COR-L47 (cell line): Measurements from ENCODE around the gene TCF12.
"Not testable (repeated sequence)": the region's sequence is repeated elsewhere in the genome, so short reads cannot be mapped to it uniquely, and the experiment has no call there.

ENCODE experiments used
- DNase-seq: peaks from one replicate; lab custom pipeline; 2025; lab: John Stamatoyannopoulos, UW

The TCF12 gene

GRCh38 chr15:56916825-56917477 lies 1.5 kb upstream of the TCF12 start:
- DNase-seq, result no peak

- peak; percentile 28 for DNase-seq
Observed at GRCh38 chr15:56917652-56918045, 795 bp upstream of the TCF12 start.

- peak; percentile 36 for DNase-seq
Observed at GRCh38 chr15:56919031-56919608, 676 bp downstream of the TCF12 start.

GRCh38 chr15:56919609-56920366 lies 1.3 kb downstream of the TCF12 start:
- DNase-seq, result peak; percentile 34

GRCh38 chr15:56920367-56920627 lies 1.9 kb downstream of the TCF12 start:
- DNase-seq, result no peak

GRCh38 chr15:56923174-56923591 lies 4.7 kb downstream of the TCF12 start:
- DNase-seq, result no peak

- DNase-seq, result no peak
Observed at GRCh38 chr15:56927816-56928215, 9.4 kb downstream of the TCF12 start.

- DNase-seq, result no peak
Observed at GRCh38 chr15:56929399-56929798, 11.0 kb downstream of the TCF12 start.

GRCh38 chr15:56929933-56930332 lies 11.5 kb downstream of the TCF12 start:
- DNase-seq, result no peak

GRCh38 chr15:56930669-56931313 lies 12.3 kb downstream of the TCF12 start:
- DNase-seq, result no peak

GRCh38 chr15:56931639-56932508 lies 13.4 kb downstream of the TCF12 start:
- DNase-seq, result no peak

- not testable (repeated sequence) for DNase-seq
Observed at GRCh38 chr15:56932509-56932868, 14.0 kb downstream of the TCF12 start.

- no peak for DNase-seq
Observed at GRCh38 chr15:56933410-56933809, 15.0 kb downstream of the TCF12 start.

GRCh38 chr15:56933811-56934210 lies 15.4 kb downstream of the TCF12 start:
- no peak for DNase-seq

GRCh38 chr15:56934269-56934668 lies 15.8 kb downstream of the TCF12 start:
- no peak for DNase-seq

- no peak for DNase-seq
Observed at GRCh38 chr15:56936929-56937328, 18.5 kb downstream of the TCF12 start.

- no peak for DNase-seq
Observed at GRCh38 chr15:56939257-56939656, 20.8 kb downstream of the TCF12 start.

- DNase-seq, result no peak
Observed at GRCh38 chr15:56940388-56940787, 21.9 kb downstream of the TCF12 start.

GRCh38 chr15:56942118-56942517 lies 23.7 kb downstream of the TCF12 start:
- DNase-seq, result no peak

GRCh38 chr15:56943403-56943802 lies 25.0 kb downstream of the TCF12 start:
- DNase-seq, result no peak

- no peak for DNase-seq
Observed at GRCh38 chr15:56944485-56944884, 26.0 kb downstream of the TCF12 start.

GRCh38 chr15:56946150-56946549 lies 27.7 kb downstream of the TCF12 start:
- no peak for DNase-seq
